NAMALWA (cell line): ENCODE results near the gene PYGL.
A peak's percentile ranks its signal among the peaks of the same experiment; 100 is the strongest.
"Not testable (repeated sequence)": the region's sequence is repeated elsewhere in the genome, so short reads cannot be mapped to it uniquely, and the experiment has no call there.

Source experiments
- DNase-seq: peaks from one replicate; pipeline ENCODE4 v3.0.0-alpha.2; 2015; ENCODE audit warnings: low spot score

PYGL gene

DNA sequence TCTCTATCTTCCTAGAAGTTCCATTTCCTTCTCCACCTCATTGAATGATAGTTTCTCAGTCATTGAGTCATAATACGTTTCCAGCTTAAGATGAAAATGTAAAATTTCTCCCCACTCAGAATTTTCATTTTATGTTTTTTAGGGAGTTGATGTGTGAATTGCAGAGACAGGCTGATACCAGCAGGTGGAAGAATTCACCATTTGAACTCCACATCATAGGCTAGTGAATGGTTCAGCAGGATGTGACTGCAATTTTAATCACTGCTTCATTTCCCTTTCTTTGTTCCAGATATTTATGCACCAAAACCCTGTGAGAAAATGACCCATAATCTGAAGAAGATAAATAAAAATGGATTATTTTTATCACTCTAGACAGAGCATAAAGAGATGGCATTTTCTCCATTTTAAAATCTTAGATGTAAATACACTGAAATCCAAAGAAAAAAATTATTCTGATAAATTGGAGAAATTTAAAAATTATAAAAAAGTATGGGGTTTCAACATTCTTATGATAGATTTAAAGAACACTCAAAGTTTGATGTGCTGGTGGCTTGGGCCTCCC is 10.6 kb upstream of the PYGL start:
- peak; percentile 36 for DNase-seq

DNA sequence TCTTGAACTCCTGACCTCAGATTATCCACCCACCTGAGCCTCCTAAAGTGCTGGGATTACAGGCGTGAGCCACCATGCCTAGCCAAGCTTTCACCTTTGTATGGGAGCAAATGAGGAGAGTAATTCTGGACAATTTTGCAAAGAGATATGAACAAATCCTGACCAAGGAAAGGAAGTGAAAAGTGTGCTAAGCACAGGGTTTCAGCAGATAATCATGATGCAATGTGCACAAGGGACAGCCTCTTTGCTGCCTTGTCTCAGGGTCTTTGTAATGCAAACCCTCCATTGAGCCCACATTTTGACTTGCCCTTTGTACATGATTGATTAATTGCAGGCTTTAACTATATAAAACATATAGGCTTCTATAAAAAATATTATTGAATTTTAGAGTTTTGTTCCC is 9.2 kb upstream of the PYGL start:
- DNase-seq, result no peak

DNA sequence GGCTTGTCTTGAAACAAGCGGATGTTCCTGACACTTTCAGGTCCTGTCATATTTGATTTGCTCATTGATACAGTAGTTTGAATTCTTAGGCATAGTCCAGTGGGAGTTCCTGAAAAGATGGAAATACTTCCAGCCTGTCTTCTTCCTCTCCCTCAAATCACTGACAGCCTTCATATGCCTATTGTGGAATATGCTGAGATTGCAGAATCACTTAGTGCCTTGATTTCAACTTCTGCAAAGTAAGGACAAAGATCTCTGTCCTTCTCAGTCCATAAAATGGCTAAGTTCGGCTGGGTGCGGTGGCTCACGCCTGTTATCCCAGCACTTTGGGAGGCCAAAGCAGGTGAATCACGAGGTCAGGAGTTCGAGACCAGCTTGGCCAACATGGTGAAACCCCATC is 6.7 kb upstream of the PYGL start:
- no peak for DNase-seq

DNA sequence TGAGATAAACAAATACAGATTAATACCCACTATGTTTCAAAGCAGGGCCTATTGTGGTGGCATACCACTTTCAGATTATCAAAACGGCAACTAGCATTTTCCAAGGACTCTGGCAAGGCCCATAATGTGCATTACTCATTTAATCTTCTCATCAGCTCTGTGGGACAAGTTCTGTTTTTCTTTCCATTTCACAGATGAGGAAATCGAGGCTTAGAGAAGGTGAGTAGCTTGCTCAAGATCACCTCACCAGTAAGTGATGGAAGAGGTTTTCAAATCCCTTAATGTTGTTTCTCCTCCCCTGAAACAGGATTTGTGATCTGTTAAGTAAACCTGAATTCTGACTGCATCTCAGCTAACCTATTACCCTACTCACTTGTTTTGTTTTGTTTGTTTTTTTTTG is 3.9 kb upstream of the PYGL start:
- no peak for DNase-seq

GRCh38 chr14:50947446-50947845 is 3.2 kb upstream of the PYGL start:
- no peak for DNase-seq

DNA sequence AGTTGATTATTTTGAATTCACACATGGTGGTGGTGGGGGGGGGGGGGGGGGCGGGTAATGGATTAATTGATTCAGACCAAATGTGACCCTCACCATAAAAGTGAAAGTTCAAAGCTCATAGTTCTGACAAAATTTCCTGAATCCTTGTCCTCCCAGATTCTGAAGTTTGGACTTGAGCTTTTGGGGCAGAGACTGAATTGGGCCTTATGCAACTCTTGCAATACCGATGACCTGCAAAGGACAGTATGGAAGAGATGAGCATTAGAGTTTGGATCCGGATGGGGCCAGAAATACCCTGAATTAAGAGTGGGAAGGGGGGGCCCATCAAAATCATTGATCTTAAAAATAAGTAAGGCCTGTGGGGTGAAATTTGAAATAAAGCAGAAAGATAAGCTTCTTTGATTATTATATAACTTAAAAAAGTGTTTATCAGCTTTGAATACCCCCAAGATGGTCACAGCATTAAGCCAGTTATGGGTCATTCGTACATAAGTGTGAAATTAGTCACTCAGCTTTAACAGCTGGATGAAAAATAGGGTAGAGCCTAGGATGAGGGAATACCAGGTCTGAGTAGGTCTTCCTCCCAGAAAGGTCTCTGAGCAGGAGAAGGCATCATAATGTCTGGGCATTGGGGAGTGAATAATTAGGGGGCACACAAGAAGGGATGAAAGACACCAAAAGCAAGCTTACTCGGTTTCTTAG is 2.1 kb upstream of the PYGL start:
- no peak for DNase-seq

GRCh38 chr14:50944647-50945413 is 547 bp upstream of the PYGL start:
- DNase-seq, result no peak

- no peak for DNase-seq
Measured at GRCh38 chr14:50943261-50943942, 881 bp downstream of the PYGL start.

DNA sequence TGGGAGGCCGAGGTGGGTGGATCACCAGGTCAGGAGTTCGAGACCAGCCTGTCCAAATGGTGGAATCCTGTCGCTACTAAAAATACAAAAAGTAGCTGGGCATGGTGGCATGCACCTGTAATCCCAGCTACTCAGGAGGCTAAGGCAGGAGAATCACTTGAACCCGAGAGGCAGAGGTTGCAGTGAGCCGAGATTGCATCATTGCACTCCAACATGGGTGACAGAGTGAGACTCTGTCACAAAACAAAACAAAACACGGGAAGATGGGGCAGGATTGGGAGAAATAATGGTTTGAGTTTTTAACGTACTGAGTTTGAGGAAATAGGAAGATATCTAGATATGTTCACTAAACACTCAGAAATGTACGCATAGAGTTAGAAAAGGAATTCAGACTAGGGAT is 2.6 kb downstream of the PYGL start:
- not testable (repeated sequence) for DNase-seq

DNA sequence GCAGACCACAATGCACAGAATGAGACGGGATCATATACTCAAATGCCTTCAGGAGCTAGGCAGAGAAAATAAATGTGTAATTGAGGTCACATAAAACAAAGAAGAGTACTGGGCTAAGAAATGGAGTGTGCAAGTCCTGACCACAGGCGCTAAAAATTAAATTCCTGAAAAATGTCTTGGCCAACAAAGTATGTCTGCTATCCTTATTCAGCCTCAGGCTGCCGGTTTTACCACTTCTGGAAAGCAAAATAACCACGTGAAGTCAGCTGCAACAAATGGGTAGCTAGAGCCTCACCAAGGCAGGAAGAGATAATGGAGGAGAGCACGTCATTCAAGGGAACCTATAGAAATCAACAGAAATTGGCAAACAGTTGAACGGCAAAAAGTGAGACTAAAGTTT is 3.1 kb downstream of the PYGL start:
- DNase-seq, result no peak

DNA sequence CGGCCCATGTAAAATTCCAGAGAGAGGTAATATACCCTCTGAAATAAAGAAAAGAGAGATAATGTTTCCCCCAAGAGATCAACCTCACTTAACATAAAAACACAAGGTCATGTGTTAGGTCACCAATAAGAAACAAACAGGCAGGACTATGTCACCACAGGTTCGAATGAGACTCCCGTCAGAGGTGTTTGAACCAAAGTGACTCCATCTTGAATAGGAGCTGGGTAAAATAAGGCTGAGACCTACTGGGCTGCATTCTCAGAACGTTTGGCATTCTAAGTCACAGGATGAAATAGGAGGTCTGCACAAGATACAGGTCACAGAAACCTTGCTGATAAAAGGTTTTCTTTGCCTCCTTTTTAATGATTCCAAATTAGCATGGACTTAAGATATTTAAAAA is 6.5 kb downstream of the PYGL start:
- no peak for DNase-seq

GRCh38 chr14:50937325-50937724 is 7.0 kb downstream of the PYGL start:
- DNase-seq, result no peak

- no peak for DNase-seq
Measured at GRCh38 chr14:50936882-50937281, 7.4 kb downstream of the PYGL start.

DNA sequence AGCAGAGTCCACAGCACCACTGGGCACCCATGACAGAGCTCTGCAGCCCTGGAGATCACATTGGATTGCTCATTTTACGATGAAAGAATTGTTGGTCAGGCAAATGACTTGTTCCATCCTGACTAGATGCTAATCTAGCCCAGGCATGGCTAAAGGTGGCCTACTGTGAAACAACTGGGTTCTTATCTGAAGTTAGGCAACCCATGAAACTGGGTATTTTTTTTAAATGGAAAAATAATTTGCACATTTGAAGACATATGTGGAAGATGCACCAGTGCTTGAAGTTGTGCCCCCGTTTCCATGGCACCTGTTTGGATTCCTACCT is 8.3 kb downstream of the PYGL start:
- no peak for DNase-seq

- no peak for DNase-seq
Measured at GRCh38 chr14:50935126-50936015, 8.9 kb downstream of the PYGL start.

DNA sequence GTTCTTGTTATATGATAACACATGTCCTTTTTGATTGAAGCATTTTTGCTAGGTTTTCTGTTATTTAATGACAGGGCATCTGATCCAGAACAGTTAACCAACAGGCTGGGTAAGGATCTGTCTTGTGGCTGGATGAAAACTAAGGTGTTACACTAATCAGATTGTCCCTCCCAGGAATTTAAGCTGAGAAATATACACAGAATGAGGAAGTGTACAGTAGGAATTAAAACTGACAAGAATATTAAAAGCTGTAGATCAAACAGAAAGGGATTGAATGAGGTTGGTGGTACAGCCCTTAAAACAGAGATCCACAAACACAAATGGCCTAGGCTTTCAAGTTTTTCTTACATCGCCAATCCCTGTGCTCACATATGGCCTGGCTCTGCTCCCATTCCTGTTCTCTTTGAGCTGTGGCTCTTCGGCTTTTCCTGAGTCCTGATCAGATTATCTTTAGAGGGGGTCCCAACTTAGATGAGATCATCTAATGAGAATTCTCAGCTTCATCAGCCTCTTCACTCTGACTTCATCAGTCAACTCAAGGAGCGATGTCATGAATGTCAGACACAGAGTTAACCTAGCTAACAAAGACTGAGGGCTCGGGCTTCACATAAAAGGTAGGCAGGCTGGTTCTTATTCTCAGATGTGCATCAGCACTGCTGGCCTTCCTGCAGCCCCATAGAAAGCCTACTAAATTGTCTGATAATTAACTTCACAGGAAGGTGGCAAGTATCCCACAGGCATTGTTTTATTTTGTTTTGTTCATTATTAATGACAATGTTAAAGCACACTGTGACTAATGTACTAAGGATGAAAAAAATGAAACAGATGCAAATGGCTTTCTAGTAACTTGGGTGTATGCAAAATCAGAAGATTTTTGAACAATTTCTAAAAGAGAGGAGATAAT is 11.4 kb downstream of the PYGL start:
- DNase-seq, result no peak

DNA sequence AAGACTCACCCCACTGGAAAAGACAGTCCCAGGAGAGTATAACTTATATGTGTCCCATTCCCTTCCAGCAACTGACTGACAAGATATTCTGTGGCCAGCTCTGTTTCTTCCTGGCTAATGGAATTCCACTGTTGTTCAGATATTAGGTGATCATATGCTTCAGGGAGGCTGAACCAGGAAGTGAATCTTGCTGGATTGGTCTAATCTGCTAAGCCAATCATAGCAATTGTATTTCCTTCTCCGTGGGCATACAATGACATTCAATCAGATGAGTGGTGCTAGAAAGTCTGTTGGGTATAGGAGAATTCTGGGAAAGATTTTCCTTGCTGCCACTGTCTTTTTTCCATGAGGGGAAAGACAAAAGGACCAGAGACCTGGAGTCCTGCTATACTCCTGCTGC is 12.1 kb downstream of the PYGL start:
- no peak for DNase-seq

GRCh38 chr14:50931559-50931958 is 12.7 kb downstream of the PYGL start:
- no peak for DNase-seq

DNA sequence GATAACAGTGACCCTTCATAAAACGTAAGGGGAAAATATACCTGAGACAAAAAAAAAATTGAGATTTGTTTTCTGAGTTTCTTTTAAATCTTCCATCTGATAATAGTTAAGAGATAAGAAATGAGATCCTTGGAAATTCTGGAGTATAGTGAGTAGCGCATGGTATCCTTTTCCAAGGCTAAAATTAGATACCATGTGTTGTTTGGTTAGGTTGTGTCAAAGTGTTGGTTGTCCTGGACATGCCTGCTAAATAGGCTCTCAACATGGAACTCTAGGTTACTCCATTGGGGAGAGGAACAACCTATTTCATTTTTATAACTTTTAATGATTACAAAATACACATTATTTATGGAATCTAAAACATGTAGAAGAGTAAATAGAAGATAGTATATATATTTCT is 14.8 kb downstream of the PYGL start:
- DNase-seq, result no peak

DNA sequence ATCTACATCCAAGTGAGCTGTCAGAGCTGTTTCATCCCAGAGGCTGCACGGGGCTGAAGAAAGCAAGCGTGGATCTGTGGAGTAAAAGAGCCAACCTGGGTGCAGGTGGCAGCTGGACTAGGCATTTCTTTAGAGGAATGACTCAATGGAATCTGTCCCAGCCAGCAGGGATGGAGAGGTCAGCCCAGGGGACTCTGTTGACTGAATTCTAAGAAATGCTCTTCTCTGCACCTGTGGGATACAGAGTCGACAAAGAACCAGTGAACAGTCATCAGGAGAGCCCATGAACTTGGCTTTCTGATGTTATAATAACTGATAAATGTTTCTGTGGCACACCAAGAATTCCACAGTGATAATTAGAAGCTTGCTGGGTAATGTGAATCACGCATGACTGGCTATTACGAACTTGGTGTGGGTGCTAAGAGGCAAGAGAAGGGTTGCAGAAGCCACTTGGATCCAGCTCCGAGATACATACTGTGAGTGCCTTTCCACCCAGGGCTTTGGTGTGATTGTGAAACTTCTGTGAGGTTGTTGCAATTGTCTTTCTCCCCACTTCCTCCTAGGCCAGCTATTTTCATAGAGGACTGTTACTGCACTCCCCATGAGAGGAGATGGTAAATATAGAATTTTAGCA is 16.2 kb downstream of the PYGL start:
- DNase-seq, result no peak
